ENCODE results near the gene ATP8A2.

DNA sequence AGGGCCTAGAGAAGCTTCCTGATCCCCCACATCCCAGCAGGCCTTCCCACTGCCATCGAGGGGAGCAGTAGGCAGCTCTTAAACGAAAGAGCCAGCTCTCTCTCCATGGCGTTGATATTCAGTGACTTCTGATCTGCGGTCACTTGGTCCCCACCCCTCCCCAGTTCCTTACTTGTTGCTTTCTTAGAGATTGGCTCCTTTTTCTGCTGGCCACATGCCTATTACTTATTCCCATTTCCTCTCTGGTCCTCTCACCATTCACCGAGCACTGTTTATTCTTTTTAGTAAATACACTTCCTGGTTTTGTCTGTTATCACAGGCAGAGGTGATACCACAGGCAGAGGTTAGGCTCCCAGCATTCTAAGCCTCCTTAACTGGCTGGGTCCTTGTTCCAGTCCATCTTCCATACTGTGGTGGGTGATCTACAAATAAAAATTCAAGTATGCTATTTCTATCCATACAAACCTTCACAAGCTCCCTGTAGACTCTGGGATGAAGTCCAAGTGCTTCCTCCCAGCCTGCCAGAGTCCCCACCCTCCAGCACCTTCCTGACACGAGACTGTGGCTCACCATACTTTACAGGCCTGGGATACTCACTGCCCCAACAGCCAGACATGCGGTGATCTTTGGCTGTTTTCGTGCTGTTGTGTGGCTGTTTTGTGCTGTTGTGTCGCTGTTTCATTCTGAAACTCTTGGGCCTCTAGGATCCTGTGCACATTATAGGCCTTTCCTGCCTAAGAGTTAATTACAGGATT is 315.9 kb downstream of the ATP8A2 start:
- TF ChIP-seq, protein P1, sequence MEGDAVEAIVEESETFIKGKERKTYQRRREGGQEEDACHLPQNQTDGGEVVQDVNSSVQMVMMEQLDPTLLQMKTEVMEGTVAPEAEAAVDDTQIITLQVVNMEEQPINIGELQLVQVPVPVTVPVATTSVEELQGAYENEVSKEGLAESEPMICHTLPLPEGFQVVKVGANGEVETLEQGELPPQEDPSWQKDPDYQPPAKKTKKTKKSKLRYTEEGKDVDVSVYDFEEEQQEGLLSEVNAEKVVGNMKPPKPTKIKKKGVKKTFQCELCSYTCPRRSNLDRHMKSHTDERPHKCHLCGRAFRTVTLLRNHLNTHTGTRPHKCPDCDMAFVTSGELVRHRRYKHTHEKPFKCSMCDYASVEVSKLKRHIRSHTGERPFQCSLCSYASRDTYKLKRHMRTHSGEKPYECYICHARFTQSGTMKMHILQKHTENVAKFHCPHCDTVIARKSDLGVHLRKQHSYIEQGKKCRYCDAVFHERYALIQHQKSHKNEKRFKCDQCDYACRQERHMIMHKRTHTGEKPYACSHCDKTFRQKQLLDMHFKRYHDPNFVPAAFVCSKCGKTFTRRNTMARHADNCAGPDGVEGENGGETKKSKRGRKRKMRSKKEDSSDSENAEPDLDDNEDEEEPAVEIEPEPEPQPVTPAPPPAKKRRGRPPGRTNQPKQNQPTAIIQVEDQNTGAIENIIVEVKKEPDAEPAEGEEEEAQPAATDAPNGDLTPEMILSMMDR (IDR thresholded peaks at IDR 0.05): no peak
- TF ChIP-seq EP300 (IDR thresholded peaks at IDR 0.05): no peak
- no peak for TF ChIP-seq POLR2AphosphoS5 (IDR thresholded peaks at IDR 0.05)
